ENCODE measurements around the gene HOXD11. TPM values are rescaled to one million over a fixed set of nuclear protein-coding genes. Genes with fewer than 3 reads are reported as not detected.

HOXD11 gene
- total and polyA plus RNA-seq, 2 of the 4 experiments (the other 2 are of a cell fraction) = not detected

DNA sequence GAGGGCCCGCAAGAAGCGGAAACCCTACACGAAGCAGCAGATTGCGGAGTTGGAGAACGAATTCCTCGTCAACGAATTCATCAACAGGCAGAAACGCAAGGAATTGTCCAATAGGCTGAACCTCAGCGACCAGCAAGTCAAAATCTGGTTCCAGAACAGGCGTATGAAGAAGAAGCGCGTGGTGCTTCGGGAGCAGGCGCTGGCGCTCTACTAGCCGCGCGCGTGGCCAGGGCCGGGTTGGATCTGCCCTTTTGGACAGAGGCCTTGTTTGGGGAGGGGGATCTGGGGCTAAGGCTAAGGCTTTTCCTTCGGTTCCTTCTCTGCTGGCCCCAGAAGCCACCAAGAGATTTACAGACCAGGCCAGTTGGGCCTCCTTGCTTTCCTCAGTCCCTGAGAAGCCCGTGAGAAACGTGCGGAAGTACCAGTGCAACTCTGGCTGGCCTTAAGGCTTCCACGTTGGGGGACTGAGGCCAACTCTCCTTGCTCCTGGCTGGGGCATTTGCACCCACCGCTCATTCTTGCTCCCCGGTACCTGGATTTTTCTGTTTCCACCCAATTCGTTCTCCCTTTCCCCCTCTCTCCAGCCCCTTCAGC, 6.4 kb upstream of the HOXD11 start:
- BruUV-seq (replicated peaks) = no TSS peak
- TF ChIP-seq MAZ (IDR thresholded peaks at IDR 0.05; ENCODE audit: borderline replicate concordance, low read depth, low read length) (no peak), RCOR1 (IDR thresholded peaks at IDR 0.05; ENCODE audit: insufficient replicate concordance, low read length) (no peak), NFE2L2 (IDR thresholded peaks at IDR 0.05; ENCODE audit: low read depth, low read length) (no peak), RAD21 (IDR thresholded peaks at IDR 0.05; ENCODE audit: low read length) (no peak), CEBPB (IDR thresholded peaks at IDR 0.05; ENCODE audit: low read depth, low read length) (no peak), BHLHE40 (IDR thresholded peaks at IDR 0.05; ENCODE audit: low read depth, low read length) (no peak), FOS (IDR thresholded peaks at IDR 0.05; ENCODE audit: low read depth, low read length) (no peak), POLR2A (IDR thresholded peaks at IDR 0.05; ENCODE audit: low read depth, low read length) (no peak), CHD1 (IDR thresholded peaks at IDR 0.05; ENCODE audit: low read depth, low read length) (no peak), MAFK (IDR thresholded peaks at IDR 0.05; ENCODE audit: low read depth, low read length) (no peak)
- TF ChIP-seq, protein P1, sequence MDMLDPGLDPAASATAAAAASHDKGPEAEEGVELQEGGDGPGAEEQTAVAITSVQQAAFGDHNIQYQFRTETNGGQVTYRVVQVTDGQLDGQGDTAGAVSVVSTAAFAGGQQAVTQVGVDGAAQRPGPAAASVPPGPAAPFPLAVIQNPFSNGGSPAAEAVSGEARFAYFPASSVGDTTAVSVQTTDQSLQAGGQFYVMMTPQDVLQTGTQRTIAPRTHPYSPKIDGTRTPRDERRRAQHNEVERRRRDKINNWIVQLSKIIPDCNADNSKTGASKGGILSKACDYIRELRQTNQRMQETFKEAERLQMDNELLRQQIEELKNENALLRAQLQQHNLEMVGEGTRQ (IDR thresholded peaks at IDR 0.05; ENCODE audit: low read depth, low read length) = no peak
- H2AK5ac ChIP-seq (ENCODE audit: low read depth, low read length) = no peak overlapping the region
- peaks cover 95% of the 10 kb centered on the region for H3K27me3 ChIP-seq (ENCODE audit: control insufficient read depth, insufficient read depth, low read length)
- H2BK120ac ChIP-seq (ENCODE audit: low read depth, low read length) = no peak overlapping the region
- H4K5ac ChIP-seq (ENCODE audit: low read depth, low read length) = no peak overlapping the region
- H3K23ac ChIP-seq (ENCODE audit: low read depth, low read length) = no peak overlapping the region
- dilution Hi-C loops (cut with HindIII; ENCODE audit: low sequenced_read_pairs, unreplicated experiment) = no loop called here
- no peaks in the 10 kb centered on the region for H3K79me1 ChIP-seq (ENCODE audit: low read depth in 1 of 2, low read length in 2 of 2)
- in situ Hi-C loops (cut with MboI; ENCODE audit: low sequenced_read_pairs) = no loop called here
- H3K9me3 ChIP-seq (ENCODE audit: control insufficient read depth, insufficient read depth, low read length) = peaks cover 1% of the 10 kb centered on the region; the same call in 1 of the 2 replicates
- no peak overlapping the region for H2BK20ac ChIP-seq (ENCODE audit: low read depth, low read length)
- H3K4ac ChIP-seq (ENCODE audit: low read depth, low read length) = no peak overlapping the region
- H3K4me1 ChIP-seq (ENCODE audit: control insufficient read depth, insufficient read depth, low read length) = peaks cover 3% of the 10 kb centered on the region; the same call in 1 of the 2 replicates
- intact Hi-C loops (cut with micrococcal nuclease) = no loop called here
- no peaks in the 10 kb centered on the region for H4K20me1 ChIP-seq (ENCODE audit: insufficient read depth, low read length)
- ATAC-seq (ENCODE audit: low read depth) = no peak
- H2AFZ ChIP-seq (replicated peaks; ENCODE audit: low read length, poor library complexity) = no peak overlapping the region
- H3K4me3 ChIP-seq (ENCODE audit: insufficient read depth, low read depth, low read length) = no peak overlapping the region
- no peak overlapping the region for H4K8ac ChIP-seq (ENCODE audit: low read depth in 2 of 2, low read length in 2 of 2)
- H3K9me1 ChIP-seq (ENCODE audit: insufficient read depth, low read length) = no peaks in the 10 kb centered on the region
- no peak overlapping the region for H3K56ac ChIP-seq (ENCODE audit: extremely low read depth, insufficient read depth, low read length)
- H3K14ac ChIP-seq (replicated peaks; ENCODE audit: low read depth, low read length) = no peak overlapping the region
- H3K4me2 ChIP-seq (ENCODE audit: low read depth, low read length) = no peak overlapping the region
- no peak overlapping the region for H3K27ac ChIP-seq (ENCODE audit: insufficient read depth, low read length)
- H3K9ac ChIP-seq (ENCODE audit: low read depth, low read length) = no peak overlapping the region
- H2BK15ac ChIP-seq (ENCODE audit: low read depth, low read length) = no peak overlapping the region
- no peaks in the 10 kb centered on the region for H3K36me3 ChIP-seq (ENCODE audit: control insufficient read depth, insufficient read depth, low read length)
- no peak overlapping the region for H2AK9ac ChIP-seq (replicated peaks; ENCODE audit: low read depth, low read length, poor library complexity)
- H3K18ac ChIP-seq (ENCODE audit: low read depth, low read length) = no peak overlapping the region
- ChIA-PET CTCF (no interaction called here), POLR2A (ENCODE audit: unreplicated experiment) (no interaction called here)
- H2BK5ac ChIP-seq (ENCODE audit: low read depth, low read length, poor library complexity, severe bottlenecking) = no peak overlapping the region
- 11% methylated on average over 22 of the region's 28 CpGs; no CpG with 5 or more reads in 1 of the 2 experiments for WGBS, 2 experiments (ENCODE audit: extremely low coverage in 2 of 2, insufficient read length in 1 of 2)
- no peak for DNase-seq
- H4K91ac ChIP-seq (ENCODE audit: insufficient read depth, low read depth, low read length) = no peak overlapping the region
